ENCODE measurements around the gene TLR6.

TLR6 gene

DNA sequence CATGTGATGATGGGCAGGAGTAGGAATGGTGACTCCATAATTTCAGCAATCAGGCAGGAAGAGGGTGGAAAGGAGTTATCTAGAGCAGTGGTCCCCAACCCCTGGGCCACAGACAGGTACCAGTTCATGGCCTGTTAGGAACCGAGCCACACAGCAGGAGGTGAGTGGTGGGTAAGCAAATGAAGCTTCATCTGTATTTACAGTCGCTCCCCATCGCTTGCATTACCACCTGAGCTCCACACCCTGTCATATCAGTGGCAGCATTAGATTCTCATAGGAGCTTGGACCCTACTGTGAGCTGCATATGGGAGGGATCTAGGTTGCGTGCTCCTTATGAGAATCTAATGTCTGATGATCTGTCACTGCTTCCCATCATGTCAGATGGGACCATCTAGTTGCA lies 72.5 kb downstream of the TLR6 start (continued):
- TF ChIP-seq, protein P1, sequence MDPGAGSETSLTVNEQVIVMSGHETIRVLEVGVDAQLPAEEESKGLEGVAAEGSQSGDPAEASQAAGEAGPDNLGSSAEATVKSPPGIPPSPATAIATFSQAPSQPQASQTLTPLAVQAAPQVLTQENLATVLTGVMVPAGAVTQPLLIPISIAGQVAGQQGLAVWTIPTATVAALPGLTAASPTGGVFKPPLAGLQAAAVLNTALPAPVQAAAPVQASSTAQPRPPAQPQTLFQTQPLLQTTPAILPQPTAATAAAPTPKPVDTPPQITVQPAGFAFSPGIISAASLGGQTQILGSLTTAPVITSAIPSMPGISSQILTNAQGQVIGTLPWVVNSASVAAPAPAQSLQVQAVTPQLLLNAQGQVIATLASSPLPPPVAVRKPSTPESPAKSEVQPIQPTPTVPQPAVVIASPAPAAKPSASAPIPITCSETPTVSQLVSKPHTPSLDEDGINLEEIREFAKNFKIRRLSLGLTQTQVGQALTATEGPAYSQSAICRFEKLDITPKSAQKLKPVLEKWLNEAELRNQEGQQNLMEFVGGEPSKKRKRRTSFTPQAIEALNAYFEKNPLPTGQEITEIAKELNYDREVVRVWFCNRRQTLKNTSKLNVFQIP (CRISPR knock-in tag; IDR thresholded peaks at IDR 0.05; ENCODE audit: borderline replicate concordance, low read depth), result no peak
- TF ChIP-seq ZC3H10 (CRISPR knock-in tag; IDR thresholded peaks at IDR 0.05), result no peak
- TF ChIP-seq, protein P2, sequence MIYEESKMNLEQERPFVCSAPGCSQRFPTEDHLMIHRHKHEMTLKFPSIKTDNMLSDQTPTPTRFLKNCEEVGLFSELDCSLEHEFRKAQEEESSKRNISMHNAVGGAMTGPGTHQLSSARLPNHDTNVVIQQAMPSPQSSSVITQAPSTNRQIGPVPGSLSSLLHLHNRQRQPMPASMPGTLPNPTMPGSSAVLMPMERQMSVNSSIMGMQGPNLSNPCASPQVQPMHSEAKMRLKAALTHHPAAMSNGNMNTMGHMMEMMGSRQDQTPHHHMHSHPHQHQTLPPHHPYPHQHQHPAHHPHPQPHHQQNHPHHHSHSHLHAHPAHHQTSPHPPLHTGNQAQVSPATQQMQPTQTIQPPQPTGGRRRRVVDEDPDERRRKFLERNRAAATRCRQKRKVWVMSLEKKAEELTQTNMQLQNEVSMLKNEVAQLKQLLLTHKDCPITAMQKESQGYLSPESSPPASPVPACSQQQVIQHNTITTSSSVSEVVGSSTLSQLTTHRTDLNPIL (CRISPR knock-in tag; IDR thresholded peaks at IDR 0.05; ENCODE audit: low read depth), result no peak
- TF ChIP-seq CSDC2 (CRISPR knock-in tag; IDR thresholded peaks at IDR 0.05), result no peak
- TF ChIP-seq OSR1 (CRISPR knock-in tag; IDR thresholded peaks at IDR 0.05), result no peak

DNA sequence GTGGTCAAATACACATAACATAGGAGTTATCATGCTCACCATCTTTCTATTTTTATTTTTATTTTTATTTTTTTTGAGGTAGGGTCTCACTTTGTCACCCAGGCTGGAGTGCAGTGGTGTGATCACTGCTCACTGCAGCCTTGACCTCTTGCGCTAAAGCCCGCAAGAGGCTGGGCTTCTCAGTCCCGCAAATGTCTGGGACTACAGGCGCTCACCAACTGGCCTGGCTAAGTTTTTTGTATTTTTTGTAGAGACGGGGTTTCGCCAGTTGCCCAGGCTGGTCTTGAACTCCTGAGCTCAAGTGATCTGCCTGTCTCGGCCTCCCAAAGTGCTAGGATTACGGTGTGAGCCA lies 73.5 kb downstream of the TLR6 start:
- TF ChIP-seq ZFP3 (CRISPR knock-in tag; IDR thresholded peaks at IDR 0.05), result no peak
- no peak for TF ChIP-seq TCF4 (CRISPR knock-in tag; IDR thresholded peaks at IDR 0.05; ENCODE audit: borderline replicate concordance)
- no peak for TF ChIP-seq ISL1 (CRISPR knock-in tag; IDR thresholded peaks at IDR 0.05)
- no peak for TF ChIP-seq ZNF565 (CRISPR knock-in tag; conservative IDR thresholded peaks at IDR 0.05; ENCODE audit: low read depth)
- TF ChIP-seq, protein P1 (CRISPR knock-in tag; IDR thresholded peaks at IDR 0.05; ENCODE audit: borderline replicate concordance, low read depth), result no peak
- no peak for TF ChIP-seq ZC3H10 (CRISPR knock-in tag; IDR thresholded peaks at IDR 0.05)
- TF ChIP-seq ZNF8 (CRISPR knock-in tag; IDR thresholded peaks at IDR 0.05), result no peak
- no peak for TF ChIP-seq ZFP30 (CRISPR knock-in tag; IDR thresholded peaks at IDR 0.05)
- no peak for ATAC-seq

DNA sequence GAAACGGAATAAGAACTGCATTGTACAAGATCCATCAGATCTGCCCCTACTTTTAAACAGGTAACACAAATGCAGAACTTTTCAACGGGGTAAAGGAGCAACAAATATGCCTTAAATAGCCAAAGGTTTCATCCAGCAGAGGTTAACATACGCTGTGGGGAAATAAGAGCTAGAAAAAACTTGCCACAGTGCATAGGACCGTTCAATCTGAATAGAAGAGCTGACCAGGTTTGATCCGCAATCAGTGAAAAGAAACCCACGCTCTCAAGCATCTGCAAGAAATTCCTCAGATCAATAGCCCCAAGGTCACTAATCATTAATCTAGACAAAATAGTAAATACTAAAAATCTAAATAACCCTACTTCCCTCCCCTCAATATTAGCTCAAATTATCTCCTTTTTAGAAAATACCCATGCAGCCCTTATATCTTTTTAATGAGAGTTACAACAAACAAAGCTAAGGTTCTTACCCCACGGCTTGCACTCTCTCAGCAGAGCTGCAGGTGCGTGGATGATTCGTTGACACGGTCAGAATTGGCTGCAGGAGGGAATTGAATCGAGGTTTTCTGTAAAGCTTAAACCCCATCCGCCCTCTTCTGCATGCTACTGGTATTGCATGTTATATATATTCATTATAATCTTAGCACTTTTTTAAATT lies 74.0 kb downstream of the TLR6 start, which contains the start of gene TLR10:
TSS of gene TLR10 (minus strand) at position 539 of the 657 bp plus-strand sequence. CDS start 7,400 bp downstream, outside the sequence.
- TF ChIP-seq SNAI2 (CRISPR knock-in tag; IDR thresholded peaks at IDR 0.05) (no peak), ISL1 (CRISPR knock-in tag; IDR thresholded peaks at IDR 0.05) (no peak), GLIS3 (CRISPR knock-in tag; IDR thresholded peaks at IDR 0.05) (no peak), ZNF565 (CRISPR knock-in tag; conservative IDR thresholded peaks at IDR 0.05; ENCODE audit: low read depth) (no peak), ZFP3 (CRISPR knock-in tag; IDR thresholded peaks at IDR 0.05) (no peak), ZFP30 (CRISPR knock-in tag; IDR thresholded peaks at IDR 0.05) (no peak), ZC3H10 (CRISPR knock-in tag; IDR thresholded peaks at IDR 0.05) (no peak), OSR1 (CRISPR knock-in tag; IDR thresholded peaks at IDR 0.05) (no peak), ZNF8 (CRISPR knock-in tag; IDR thresholded peaks at IDR 0.05) (no peak), ARNTL (CRISPR knock-in tag; IDR thresholded peaks at IDR 0.05; ENCODE audit: borderline replicate concordance, low read depth) (no peak), ZNF70 (CRISPR knock-in tag; IDR thresholded peaks at IDR 0.05) (no peak), CSDC2 (CRISPR knock-in tag; IDR thresholded peaks at IDR 0.05) (no peak), TCF4 (CRISPR knock-in tag; IDR thresholded peaks at IDR 0.05; ENCODE audit: borderline replicate concordance) (no peak), ESRRG (CRISPR knock-in tag; IDR thresholded peaks at IDR 0.05) (no peak)
- TF ChIP-seq, protein P3, sequence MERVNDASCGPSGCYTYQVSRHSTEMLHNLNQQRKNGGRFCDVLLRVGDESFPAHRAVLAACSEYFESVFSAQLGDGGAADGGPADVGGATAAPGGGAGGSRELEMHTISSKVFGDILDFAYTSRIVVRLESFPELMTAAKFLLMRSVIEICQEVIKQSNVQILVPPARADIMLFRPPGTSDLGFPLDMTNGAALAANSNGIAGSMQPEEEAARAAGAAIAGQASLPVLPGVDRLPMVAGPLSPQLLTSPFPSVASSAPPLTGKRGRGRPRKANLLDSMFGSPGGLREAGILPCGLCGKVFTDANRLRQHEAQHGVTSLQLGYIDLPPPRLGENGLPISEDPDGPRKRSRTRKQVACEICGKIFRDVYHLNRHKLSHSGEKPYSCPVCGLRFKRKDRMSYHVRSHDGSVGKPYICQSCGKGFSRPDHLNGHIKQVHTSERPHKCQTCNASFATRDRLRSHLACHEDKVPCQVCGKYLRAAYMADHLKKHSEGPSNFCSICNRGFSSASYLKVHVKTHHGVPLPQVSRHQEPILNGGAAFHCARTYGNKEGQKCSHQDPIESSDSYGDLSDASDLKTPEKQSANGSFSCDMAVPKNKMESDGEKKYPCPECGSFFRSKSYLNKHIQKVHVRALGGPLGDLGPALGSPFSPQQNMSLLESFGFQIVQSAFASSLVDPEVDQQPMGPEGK (CRISPR knock-in tag; IDR thresholded peaks at IDR 0.05; ENCODE audit: borderline replicate concordance), result no peak
- TF ChIP-seq, protein P4, sequence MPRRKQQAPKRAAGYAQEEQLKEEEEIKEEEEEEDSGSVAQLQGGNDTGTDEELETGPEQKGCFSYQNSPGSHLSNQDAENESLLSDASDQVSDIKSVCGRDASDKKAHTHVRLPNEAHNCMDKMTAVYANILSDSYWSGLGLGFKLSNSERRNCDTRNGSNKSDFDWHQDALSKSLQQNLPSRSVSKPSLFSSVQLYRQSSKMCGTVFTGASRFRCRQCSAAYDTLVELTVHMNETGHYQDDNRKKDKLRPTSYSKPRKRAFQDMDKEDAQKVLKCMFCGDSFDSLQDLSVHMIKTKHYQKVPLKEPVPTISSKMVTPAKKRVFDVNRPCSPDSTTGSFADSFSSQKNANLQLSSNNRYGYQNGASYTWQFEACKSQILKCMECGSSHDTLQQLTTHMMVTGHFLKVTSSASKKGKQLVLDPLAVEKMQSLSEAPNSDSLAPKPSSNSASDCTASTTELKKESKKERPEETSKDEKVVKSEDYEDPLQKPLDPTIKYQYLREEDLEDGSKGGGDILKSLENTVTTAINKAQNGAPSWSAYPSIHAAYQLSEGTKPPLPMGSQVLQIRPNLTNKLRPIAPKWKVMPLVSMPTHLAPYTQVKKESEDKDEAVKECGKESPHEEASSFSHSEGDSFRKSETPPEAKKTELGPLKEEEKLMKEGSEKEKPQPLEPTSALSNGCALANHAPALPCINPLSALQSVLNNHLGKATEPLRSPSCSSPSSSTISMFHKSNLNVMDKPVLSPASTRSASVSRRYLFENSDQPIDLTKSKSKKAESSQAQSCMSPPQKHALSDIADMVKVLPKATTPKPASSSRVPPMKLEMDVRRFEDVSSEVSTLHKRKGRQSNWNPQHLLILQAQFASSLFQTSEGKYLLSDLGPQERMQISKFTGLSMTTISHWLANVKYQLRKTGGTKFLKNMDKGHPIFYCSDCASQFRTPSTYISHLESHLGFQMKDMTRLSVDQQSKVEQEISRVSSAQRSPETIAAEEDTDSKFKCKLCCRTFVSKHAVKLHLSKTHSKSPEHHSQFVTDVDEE (CRISPR knock-in tag; IDR thresholded peaks at IDR 0.05), result no peak
- TF ChIP-seq, protein P5, sequence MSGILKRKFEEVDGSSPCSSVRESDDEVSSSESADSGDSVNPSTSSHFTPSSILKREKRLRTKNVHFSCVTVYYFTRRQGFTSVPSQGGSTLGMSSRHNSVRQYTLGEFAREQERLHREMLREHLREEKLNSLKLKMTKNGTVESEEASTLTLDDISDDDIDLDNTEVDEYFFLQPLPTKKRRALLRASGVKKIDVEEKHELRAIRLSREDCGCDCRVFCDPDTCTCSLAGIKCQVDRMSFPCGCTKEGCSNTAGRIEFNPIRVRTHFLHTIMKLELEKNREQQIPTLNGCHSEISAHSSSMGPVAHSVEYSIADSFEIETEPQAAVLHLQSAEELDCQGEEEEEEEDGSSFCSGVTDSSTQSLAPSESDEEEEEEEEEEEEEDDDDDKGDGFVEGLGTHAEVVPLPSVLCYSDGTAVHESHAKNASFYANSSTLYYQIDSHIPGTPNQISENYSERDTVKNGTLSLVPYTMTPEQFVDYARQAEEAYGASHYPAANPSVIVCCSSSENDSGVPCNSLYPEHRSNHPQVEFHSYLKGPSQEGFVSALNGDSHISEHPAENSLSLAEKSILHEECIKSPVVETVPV (CRISPR knock-in tag; IDR thresholded peaks at IDR 0.05), result no peak
- TF ChIP-seq, protein P2 (CRISPR knock-in tag; IDR thresholded peaks at IDR 0.05; ENCODE audit: low read depth), result no peak
- TF ChIP-seq, protein P1 (CRISPR knock-in tag; IDR thresholded peaks at IDR 0.05; ENCODE audit: borderline replicate concordance, low read depth), result no peak
- peak; percentile 79 for ATAC-seq

Data from SK-N-SH treated with all-trans-retinoic acid at 6 μM for 48 hours (cell line).